Uterus (tissue), 2 donors: Measurements from ENCODE around the gene KCNMB1.

Experiments used
- POLR2A ChIP-seq, 2 donors: fragments of 450-650 bp; IDR thresholded peaks; one replicate each; pipeline ENCODE4 v1.6.1; 2016; ENCODE audit warnings: antibody characterized with exemption in 2 of 2, mild to moderate bottlenecking in 1 of 2, moderate library complexity in 1 of 2
- TF ChIP-seq, protein P1 (sequence below), 4 experiments: fragments of 200-600 bp in 2 of 4; fragments of 450-650 bp in 2 of 4; sonication (generic) in 2 of 4; IDR thresholded peaks; one replicate each; pipeline ENCODE4 v1.5.1; 2016 to 2019; ENCODE audit warnings: antibody characterized with exemption in 4 of 4, mild to moderate bottlenecking in 2 of 4, moderate library complexity in 1 of 4

DNA sequence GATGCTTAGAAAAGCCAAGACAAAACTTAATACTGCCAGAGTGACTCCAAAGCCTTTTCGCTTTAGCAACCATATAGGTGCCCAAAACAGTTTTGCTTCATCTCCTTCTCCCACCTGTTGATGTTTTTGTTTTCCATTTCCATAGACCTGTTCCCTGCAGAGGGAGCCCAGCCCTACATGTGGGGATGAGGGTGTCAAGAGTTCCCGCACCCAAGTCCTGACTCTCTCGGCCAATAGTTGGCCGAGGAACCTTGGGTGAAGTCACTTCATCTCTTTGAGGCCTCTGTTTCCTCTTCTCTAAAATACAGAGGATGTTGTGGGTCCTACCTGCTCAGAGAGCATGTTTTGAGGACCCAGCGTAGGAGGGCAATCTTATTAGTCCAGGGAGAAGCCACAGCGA is 53.1 kb downstream of the KCNMB1 start:
- no peak for TF ChIP-seq POLR2A (IDR thresholded peaks at IDR 0.05)
- TF ChIP-seq, protein P1, sequence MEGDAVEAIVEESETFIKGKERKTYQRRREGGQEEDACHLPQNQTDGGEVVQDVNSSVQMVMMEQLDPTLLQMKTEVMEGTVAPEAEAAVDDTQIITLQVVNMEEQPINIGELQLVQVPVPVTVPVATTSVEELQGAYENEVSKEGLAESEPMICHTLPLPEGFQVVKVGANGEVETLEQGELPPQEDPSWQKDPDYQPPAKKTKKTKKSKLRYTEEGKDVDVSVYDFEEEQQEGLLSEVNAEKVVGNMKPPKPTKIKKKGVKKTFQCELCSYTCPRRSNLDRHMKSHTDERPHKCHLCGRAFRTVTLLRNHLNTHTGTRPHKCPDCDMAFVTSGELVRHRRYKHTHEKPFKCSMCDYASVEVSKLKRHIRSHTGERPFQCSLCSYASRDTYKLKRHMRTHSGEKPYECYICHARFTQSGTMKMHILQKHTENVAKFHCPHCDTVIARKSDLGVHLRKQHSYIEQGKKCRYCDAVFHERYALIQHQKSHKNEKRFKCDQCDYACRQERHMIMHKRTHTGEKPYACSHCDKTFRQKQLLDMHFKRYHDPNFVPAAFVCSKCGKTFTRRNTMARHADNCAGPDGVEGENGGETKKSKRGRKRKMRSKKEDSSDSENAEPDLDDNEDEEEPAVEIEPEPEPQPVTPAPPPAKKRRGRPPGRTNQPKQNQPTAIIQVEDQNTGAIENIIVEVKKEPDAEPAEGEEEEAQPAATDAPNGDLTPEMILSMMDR (IDR thresholded peaks at IDR 0.05) = no peak
